ENCODE measurements around the gene RMRP.

- TF ChIP-seq BCLAF1 (IDR thresholded peaks at IDR 0.05): no peak
- no peak for TF ChIP-seq CTCF (IDR thresholded peaks at IDR 0.05 in 2 of 3, conservative IDR thresholded peaks at IDR 0.05 in 1 of 3; ENCODE audit: control insufficient read depth in 2 of 3, extremely low read depth in 1 of 3, insufficient read depth in 1 of 3, low read depth in 3 of 3, low read length in 3 of 3)
- TF ChIP-seq POLR2AphosphoS5 (IDR thresholded peaks at IDR 0.05; ENCODE audit: low read length): no peak
- no peak for TF ChIP-seq FOS (IDR thresholded peaks at IDR 0.05; ENCODE audit: borderline replicate concordance, extremely low read depth, insufficient read length)
- no peak for TF ChIP-seq POLR2A (IDR thresholded peaks at IDR 0.05; ENCODE audit: low read depth, low read length)
- no peak for TF ChIP-seq YBX1 (IDR thresholded peaks at IDR 0.05)
- TF ChIP-seq MAX (IDR thresholded peaks at IDR 0.05; ENCODE audit: low read depth, low read length): no peak
These were observed 10.1 kb upstream of the RMRP start for GRCh38 chr9:35667939-35668338.
